HG03064 (cell line): Measurements from ENCODE around the gene CDRT4.
"Not testable (repeated sequence)": the region's sequence is repeated elsewhere in the genome, so short reads cannot be mapped to it uniquely, and the experiment has no call there.

Experiments
- ATAC-seq: cut with Tn5 transposase; IDR thresholded peaks from one replicate; pipeline ENCODE4 v1.9.1; 2021; ENCODE audit warnings: low read depth; ENCODE audit not compliant: unreplicated experiment

Gene CDRT4

GRCh38 chr17:15467592-15467991 is at the start of gene CDRT4:
TSS of gene CDRT4 (minus strand) at chr17:15467621. CDS start at chr17:15440238, 27,383 bp downstream.
- no peak for ATAC-seq

- ATAC-seq: no peak
These were observed 48.7 kb upstream of the CDRT4 start for GRCh38 chr17:15516150-15516549.

- no peak for ATAC-seq
These were observed 47.0 kb upstream of the CDRT4 start for GRCh38 chr17:15514469-15514868.

GRCh38 chr17:15513856-15514459 is 46.5 kb upstream of the CDRT4 start:
- ATAC-seq: no peak

- ATAC-seq: no peak
These were observed 45.8 kb upstream of the CDRT4 start for GRCh38 chr17:15513058-15513791.

- no peak for ATAC-seq
These were observed 44.8 kb upstream of the CDRT4 start for GRCh38 chr17:15512071-15512709.

GRCh38 chr17:15511142-15511541 is 43.7 kb upstream of the CDRT4 start:
- ATAC-seq: no peak

GRCh38 chr17:15510361-15510760 is 42.9 kb upstream of the CDRT4 start:
- ATAC-seq: no peak

- ATAC-seq: no peak
These were observed 41.7 kb upstream of the CDRT4 start for GRCh38 chr17:15509095-15509494.

- no peak for ATAC-seq
These were observed 41.0 kb upstream of the CDRT4 start for GRCh38 chr17:15508466-15508865.

- ATAC-seq: no peak
These were observed 40.5 kb upstream of the CDRT4 start for GRCh38 chr17:15507896-15508295.

- no peak for ATAC-seq
These were observed 39.6 kb upstream of the CDRT4 start for GRCh38 chr17:15507001-15507400.

- not testable (repeated sequence) for ATAC-seq
These were observed 38.3 kb upstream of the CDRT4 start for GRCh38 chr17:15505708-15506107.

- no peak for ATAC-seq
These were observed 36.3 kb upstream of the CDRT4 start for GRCh38 chr17:15503731-15504130.

GRCh38 chr17:15502369-15503112 is 35.1 kb upstream of the CDRT4 start:
- ATAC-seq: peak; percentile 79

- ATAC-seq: no peak
These were observed 34.4 kb upstream of the CDRT4 start for GRCh38 chr17:15501793-15502192.

GRCh38 chr17:15501282-15501681 is 33.9 kb upstream of the CDRT4 start:
- ATAC-seq: no peak

GRCh38 chr17:15498107-15498506 is 30.7 kb upstream of the CDRT4 start:
- ATAC-seq: no peak

GRCh38 chr17:15496735-15497670 is 29.6 kb upstream of the CDRT4 start:
- ATAC-seq: no peak

- no peak for ATAC-seq
These were observed 27.4 kb upstream of the CDRT4 start for GRCh38 chr17:15494821-15495220.
